ENCODE data around the gene SPARC.

- TF ChIP-seq CTCF (conservative IDR thresholded peaks at IDR 0.05; ENCODE audit: low read depth, low read length) (no peak), EZH2 (IDR thresholded peaks at IDR 0.05; ENCODE audit: borderline replicate concordance, low read depth, low read length, poor library complexity, severe bottlenecking) (no peak)
These were observed 68.6 kb downstream of the SPARC start for GRCh38 chr5:151617841-151618710.

Data from A673 (cell line).